HG02678 (cell line): ENCODE results near the gene RXRA.

ENCODE experiments used
- ATAC-seq: cut with Tn5 transposase; IDR thresholded peaks from one replicate; pipeline ENCODE4 v1.9.1; 2021; ENCODE audit warnings: mild to moderate bottlenecking, moderate library complexity; ENCODE audit not compliant: unreplicated experiment

The RXRA gene

GRCh38 chr9:134460206-134460605, 134.0 kb downstream of the RXRA start:
- ATAC-seq: no peak

DNA sequence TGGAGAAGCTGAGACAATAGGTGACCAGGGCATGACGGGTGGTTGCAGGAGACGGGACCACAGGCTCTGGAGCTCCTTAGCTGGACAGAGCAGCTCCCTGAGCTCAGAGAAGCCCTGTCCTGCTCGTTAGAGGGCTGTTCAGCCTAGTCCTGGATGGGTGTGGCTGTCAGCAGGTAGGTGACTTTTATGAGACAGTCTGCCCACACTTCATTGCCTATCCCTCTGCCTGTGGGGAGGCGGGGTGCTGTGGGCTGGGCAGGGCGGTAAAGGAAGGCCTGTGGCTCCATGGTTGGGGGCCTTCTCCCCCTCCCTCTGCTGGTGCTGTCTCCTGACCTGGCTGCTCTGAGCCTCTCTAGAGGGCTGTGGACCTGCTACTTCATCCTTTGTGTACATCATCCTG, 134.6 kb downstream of the RXRA start:
- no peak for ATAC-seq

DNA sequence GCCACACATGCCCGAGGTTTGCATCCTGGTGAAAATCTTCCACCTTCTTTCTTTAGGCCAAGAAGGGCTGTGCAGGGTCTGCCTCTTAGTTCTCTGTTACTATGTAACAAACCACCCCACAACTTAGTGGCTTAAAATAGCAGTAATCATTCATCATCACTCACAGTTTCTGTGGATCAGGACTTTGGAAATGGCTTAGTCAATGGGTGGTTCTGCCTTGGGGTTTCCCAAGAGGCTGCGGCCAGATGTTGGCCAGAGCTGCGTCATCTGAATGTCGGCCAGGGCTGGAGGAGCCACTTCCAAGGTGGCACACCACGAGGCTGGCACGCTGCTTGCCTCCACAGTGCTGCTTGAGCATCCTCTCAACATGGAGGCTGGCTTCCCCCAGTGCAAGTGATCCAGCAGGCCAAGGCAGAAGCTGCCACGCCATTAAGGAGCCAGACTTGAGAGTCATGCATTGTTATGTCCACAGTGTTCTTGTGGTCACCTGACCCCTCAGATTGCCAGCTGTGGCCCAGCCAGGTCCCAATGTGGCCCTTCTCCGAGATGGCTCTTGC, 135.2 kb downstream of the RXRA start:
- ATAC-seq: no peak

- no peak for ATAC-seq
Measured at GRCh38 chr9:134462318-134462717, 136.1 kb downstream of the RXRA start.

GRCh38 chr9:134463280-134463679, 137.0 kb downstream of the RXRA start:
- ATAC-seq: no peak

DNA sequence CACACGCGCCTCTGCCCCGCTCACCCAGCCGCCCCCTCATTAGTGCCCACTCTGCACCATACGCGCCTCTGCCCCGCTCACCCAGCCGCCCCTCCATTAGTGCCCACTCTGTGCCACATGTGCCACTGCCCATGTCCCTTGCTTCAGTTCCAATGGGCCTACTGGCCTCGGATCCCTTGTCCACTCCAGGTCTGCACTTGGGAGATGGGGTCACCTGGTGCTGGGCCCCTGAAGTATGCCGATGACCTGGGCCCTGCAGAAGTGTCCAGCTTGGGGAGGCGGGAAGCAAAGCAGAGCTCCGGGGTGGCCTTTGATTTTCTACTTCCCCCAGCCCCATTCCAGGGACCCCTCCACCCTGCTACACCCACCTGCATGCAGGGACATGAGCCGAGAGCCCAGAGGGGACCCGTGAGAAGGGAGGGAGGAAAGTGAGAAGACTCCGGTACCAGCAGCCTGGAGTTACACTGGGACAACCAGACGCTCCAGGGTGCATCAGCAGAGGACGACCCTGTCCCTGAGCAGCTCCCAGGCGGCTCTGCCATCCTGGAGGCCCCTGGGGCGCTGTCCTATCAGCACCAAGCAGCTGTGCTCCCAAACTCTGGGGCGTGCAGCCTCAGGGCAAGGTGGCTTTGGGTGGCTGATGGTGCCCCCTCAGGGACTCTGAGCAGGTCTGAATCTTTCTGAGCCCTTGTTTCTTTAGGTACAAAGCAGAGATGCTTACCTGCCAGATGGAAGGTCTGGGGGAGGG, 140.8 kb downstream of the RXRA start:
- no peak for ATAC-seq

GRCh38 chr9:134468358-134468757, 142.1 kb downstream of the RXRA start:
- no peak for ATAC-seq

DNA sequence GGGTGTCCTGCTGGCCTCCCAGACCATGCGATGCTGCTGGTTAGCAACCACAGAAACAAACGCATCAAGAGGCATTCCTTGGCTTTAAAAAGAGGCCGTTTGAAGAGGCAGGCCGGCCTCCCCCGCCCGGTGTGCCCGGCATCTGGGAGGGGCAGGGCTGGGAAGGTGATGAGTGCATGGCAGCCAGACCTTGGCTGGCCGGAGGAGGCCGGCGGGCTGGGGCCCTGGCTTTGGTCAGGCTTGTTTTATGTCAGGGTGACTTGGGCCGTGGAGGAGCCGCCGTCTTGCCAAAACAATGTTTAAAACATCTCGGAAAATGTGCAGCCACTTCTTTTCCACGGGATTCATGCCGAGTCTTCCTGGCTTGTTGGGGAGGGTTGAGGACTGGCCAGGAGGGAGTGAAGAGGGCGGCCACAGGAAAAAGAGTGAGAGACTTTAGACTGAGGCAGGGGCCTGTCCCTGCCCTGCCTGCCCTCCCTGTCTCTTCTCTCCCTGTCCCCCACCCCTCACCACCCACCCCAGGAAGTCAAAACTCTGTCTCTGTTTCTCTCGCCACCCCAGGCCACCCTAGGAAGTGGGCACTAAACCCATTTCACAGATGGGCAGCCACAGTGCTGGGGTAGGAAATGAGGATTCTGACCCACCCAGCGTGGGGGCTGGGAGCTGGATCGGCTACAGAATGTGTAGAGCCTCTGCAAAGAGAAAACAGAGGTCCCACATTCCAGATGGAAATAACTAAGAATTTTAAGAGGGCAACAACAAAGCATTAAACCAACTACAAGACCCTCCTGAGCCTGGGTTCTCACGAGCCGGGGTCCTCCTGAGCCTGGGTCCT, 143.0 kb downstream of the RXRA start:
- no peak for ATAC-seq

- ATAC-seq: no peak
Measured at GRCh38 chr9:134472256-134472655, 146.0 kb downstream of the RXRA start.

- no peak for ATAC-seq
Measured at GRCh38 chr9:134473141-134474054, 147.1 kb downstream of the RXRA start.

GRCh38 chr9:134474055-134474370, 147.8 kb downstream of the RXRA start:
- no peak for ATAC-seq

GRCh38 chr9:134475011-134475790, 148.9 kb downstream of the RXRA start:
- ATAC-seq: no peak

DNA sequence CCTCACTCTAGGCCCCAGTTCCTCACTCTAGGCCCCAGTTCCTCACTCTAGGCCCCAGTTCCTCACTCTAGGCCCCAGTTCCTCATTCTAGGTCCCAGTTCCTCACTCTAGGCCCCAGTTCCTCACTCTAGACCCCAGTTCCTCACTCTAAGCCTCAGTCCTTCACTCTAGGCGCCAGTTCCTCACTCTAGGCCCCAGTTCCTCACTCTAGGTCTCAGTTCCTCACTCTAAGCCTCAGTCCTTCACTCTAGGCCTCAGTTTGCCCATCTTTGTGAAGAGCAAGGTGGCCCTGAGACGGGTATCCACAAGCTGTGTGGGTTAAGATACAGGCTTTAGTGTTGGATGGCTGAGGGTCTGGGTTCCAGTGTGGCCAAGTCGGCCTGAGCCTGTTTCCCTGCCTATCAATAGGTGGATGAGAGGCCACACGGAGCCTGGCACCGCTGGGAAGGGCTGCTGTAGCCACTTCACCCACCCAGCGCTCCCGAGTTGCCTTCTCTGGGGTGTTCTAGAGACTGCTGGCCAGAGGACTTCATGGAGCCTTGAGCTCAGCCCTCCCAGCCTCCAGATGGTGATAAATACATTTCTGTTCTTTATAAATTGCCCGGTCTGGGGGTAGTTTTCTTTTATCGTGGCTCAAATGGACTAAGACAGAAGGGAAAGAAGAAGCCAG, 150.2 kb downstream of the RXRA start:
- ATAC-seq: no peak

GRCh38 chr9:134476942-134477335, 150.7 kb downstream of the RXRA start:
- ATAC-seq: no peak

GRCh38 chr9:134477342-134477925, 151.2 kb downstream of the RXRA start:
- no peak for ATAC-seq

GRCh38 chr9:134477927-134478326, 151.7 kb downstream of the RXRA start:
- ATAC-seq: no peak

- no peak for ATAC-seq
Measured at GRCh38 chr9:134481762-134482161, 155.5 kb downstream of the RXRA start.

- ATAC-seq: no peak
Measured at GRCh38 chr9:134482226-134482625, 156.0 kb downstream of the RXRA start.
